ENCODE results near the gene CACNB2. TPM values are rescaled to one million over a fixed set of nuclear protein-coding genes. Genes with fewer than 3 reads are reported as not detected.

CACNB2 gene
- total and polyA plus RNA-seq, 4 donors, result 0.38 to 3.1 (median 0.83) TPM

DNA sequence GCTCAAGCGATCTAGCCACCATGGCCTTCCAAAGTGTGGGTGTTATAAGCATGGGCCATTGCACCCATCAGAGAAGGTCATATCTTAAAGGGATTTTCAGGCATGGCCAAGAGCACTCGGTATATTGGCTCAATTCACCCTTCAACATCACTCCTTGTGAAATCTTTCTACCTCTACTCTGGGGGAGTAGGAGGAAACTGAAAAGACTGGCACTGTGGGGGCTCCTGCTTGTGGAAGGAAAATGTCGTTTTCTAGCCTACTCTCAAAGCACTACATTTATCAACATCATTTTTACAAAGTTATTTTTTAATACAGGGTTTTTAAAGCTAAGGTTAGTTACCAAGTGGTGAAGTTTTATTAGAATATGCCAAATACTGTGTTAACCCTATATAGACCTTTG is 42.0 kb upstream of the CACNB2 start:
- no peak overlapping the region for H3K27ac ChIP-seq (ENCODE audit: low read depth in 1 of 2, low read length in 2 of 2)
- H3K36me3 ChIP-seq (ENCODE audit: control insufficient read depth in 4 of 4, insufficient read depth in 3 of 4, low read depth in 1 of 4, low read length in 3 of 4), result no peaks in the 10 kb centered on the region
- TF ChIP-seq ZBTB33 (IDR thresholded peaks at IDR 0.05) (no peak), FOXA2 (IDR thresholded peaks at IDR 0.05) (no peak), EGR1 (IDR thresholded peaks at IDR 0.05; ENCODE audit: low read depth in 2 of 2) (no peak), SP1 (IDR thresholded peaks at IDR 0.05) (no peak), JUND (IDR thresholded peaks at IDR 0.05) (no peak), RXRA (IDR thresholded peaks at IDR 0.05) (no peak), FOXA1 (IDR thresholded peaks at IDR 0.05) (no peak), NR2F2 (IDR thresholded peaks at IDR 0.05) (no peak)
- 79% methylated on average over 3 of the region's 3 CpGs for WGBS
- H3K9me3 ChIP-seq (ENCODE audit: control insufficient read depth in 4 of 4, low read length in 3 of 4), result no peaks in the 10 kb centered on the region
- H3K27me3 ChIP-seq (ENCODE audit: control insufficient read depth in 4 of 4, insufficient read depth in 4 of 4, low read length in 3 of 4), result peaks cover 0 to 6% (median 0%) of the 10 kb centered on the region in 4 donors
- no peak overlapping the region for H3K4me3 ChIP-seq (ENCODE audit: low read depth in 1 of 3, low read length in 3 of 3)
- no peak for DNase-seq (ENCODE audit: low spot score)
- no peak overlapping the region for H3K9ac ChIP-seq (ENCODE audit: low read depth in 1 of 2, low read length in 2 of 2)
- H3K4me1 ChIP-seq (ENCODE audit: control insufficient read depth in 4 of 4, insufficient read depth in 4 of 4, low read length in 3 of 4), result no peaks in the 10 kb centered on the region

GRCh38 chr10:18099415-18099814 is 40.8 kb upstream of the CACNB2 start:
- WGBS, result 79% methylated on average over 3 of the region's 3 CpGs
- no peak for TF ChIP-seq MAX (IDR thresholded peaks at IDR 0.05)
- TF ChIP-seq ATF3 (IDR thresholded peaks at IDR 0.05), result no peak
- no peak for TF ChIP-seq GABPA (IDR thresholded peaks at IDR 0.05 in 1 of 2, conservative IDR thresholded peaks at IDR 0.05 in 1 of 2)
- TF ChIP-seq, protein P1, sequence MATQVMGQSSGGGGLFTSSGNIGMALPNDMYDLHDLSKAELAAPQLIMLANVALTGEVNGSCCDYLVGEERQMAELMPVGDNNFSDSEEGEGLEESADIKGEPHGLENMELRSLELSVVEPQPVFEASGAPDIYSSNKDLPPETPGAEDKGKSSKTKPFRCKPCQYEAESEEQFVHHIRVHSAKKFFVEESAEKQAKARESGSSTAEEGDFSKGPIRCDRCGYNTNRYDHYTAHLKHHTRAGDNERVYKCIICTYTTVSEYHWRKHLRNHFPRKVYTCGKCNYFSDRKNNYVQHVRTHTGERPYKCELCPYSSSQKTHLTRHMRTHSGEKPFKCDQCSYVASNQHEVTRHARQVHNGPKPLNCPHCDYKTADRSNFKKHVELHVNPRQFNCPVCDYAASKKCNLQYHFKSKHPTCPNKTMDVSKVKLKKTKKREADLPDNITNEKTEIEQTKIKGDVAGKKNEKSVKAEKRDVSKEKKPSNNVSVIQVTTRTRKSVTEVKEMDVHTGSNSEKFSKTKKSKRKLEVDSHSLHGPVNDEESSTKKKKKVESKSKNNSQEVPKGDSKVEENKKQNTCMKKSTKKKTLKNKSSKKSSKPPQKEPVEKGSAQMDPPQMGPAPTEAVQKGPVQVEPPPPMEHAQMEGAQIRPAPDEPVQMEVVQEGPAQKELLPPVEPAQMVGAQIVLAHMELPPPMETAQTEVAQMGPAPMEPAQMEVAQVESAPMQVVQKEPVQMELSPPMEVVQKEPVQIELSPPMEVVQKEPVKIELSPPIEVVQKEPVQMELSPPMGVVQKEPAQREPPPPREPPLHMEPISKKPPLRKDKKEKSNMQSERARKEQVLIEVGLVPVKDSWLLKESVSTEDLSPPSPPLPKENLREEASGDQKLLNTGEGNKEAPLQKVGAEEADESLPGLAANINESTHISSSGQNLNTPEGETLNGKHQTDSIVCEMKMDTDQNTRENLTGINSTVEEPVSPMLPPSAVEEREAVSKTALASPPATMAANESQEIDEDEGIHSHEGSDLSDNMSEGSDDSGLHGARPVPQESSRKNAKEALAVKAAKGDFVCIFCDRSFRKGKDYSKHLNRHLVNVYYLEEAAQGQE (IDR thresholded peaks at IDR 0.05), result no peak
- no peak for TF ChIP-seq SP1 (IDR thresholded peaks at IDR 0.05)
- no peak for TF ChIP-seq FOXA2 (IDR thresholded peaks at IDR 0.05)
- no peak for TF ChIP-seq FOXA1 (IDR thresholded peaks at IDR 0.05)
- TF ChIP-seq ZBTB33 (IDR thresholded peaks at IDR 0.05), result no peak
- TF ChIP-seq YY1 (IDR thresholded peaks at IDR 0.05), result no peak
- TF ChIP-seq NR2F2 (IDR thresholded peaks at IDR 0.05), result no peak
- TF ChIP-seq HNF4G (IDR thresholded peaks at IDR 0.05), result no peak

More at GRCh38 chr10:18099415-18099814, 40.8 kb upstream of the CACNB2 start:
- Histone ChIP-seq H3K9ac (ENCODE audit: low read depth in 1 of 2, low read length in 2 of 2) (no peak overlapping the region), H3K27ac (ENCODE audit: low read depth in 1 of 2, low read length in 2 of 2) (no peak overlapping the region), H3K27me3 (ENCODE audit: control insufficient read depth in 4 of 4, insufficient read depth in 4 of 4, low read length in 3 of 4) (peaks cover 0 to 6% (median 0%) of the 10 kb centered on the region in 4 donors), H3K36me3 (ENCODE audit: control insufficient read depth in 4 of 4, insufficient read depth in 3 of 4, low read depth in 1 of 4, low read length in 3 of 4) (no peaks in the 10 kb centered on the region), H3K9me3 (ENCODE audit: control insufficient read depth in 4 of 4, low read length in 3 of 4) (no peaks in the 10 kb centered on the region), H3K4me1 (ENCODE audit: control insufficient read depth in 4 of 4, insufficient read depth in 4 of 4, low read length in 3 of 4) (no peaks in the 10 kb centered on the region), H3K4me3 (ENCODE audit: low read depth in 1 of 3, low read length in 3 of 3) (no peak overlapping the region)
- DNase-seq (ENCODE audit: low spot score), result no peak

Measured in liver (tissue), 9 donors.